ENCODE results near the gene PSMB7.

PSMB7 gene

DNA sequence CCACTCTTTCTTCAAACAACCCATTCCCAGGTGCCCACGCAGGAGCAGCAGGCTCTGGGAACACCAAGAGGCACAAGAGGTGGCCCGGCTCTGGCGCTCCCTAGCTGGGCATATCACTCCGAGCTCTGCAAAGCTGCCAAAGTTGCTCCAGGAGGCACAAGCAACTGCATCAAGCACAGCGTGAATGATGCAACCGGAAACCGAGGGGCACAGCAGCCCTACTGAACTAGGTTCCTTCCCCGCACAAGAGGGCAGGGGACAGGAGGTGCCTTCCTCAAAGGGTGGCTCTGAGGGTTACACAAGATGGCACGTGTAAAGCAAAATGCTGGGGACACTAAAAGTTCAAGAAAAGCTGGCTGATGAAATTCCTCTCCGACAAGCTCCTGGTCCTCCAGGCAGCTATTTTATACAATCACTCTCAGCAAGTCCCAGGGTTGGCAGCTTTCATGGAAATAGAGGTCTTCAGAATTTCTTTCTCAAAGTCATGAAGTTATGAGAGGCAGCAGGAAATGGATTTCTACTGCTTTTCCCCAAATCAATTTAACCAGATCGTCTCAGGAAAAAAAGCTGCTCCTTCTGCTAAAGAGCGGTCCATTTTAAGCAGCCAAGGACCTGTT is 22.9 kb downstream of the PSMB7 start:
- Histone ChIP-seq H3K4me3 (ENCODE audit: low read depth, low read length) (no peak overlapping the region), H3K9ac (ENCODE audit: low read length) (peak overlapping the region; percentile 23), H3K27me3 (ENCODE audit: control insufficient read depth, insufficient read depth, low read length) (no peaks in the 10 kb centered on the region), H3K9me3 (ENCODE audit: control insufficient read depth, insufficient read depth, low read depth, low read length) (no peaks in the 10 kb centered on the region), H3K27ac (ENCODE audit: low read depth, low read length) (peak overlapping the region; percentile 58; the same call in 1 of the 2 replicates), H3K36me3 (ENCODE audit: control insufficient read depth, insufficient read depth, low read length) (peaks cover 18% of the 10 kb centered on the region), H3K4me1 (ENCODE audit: control insufficient read depth, insufficient read depth, low read length) (peaks cover 38% of the 10 kb centered on the region)

DNA sequence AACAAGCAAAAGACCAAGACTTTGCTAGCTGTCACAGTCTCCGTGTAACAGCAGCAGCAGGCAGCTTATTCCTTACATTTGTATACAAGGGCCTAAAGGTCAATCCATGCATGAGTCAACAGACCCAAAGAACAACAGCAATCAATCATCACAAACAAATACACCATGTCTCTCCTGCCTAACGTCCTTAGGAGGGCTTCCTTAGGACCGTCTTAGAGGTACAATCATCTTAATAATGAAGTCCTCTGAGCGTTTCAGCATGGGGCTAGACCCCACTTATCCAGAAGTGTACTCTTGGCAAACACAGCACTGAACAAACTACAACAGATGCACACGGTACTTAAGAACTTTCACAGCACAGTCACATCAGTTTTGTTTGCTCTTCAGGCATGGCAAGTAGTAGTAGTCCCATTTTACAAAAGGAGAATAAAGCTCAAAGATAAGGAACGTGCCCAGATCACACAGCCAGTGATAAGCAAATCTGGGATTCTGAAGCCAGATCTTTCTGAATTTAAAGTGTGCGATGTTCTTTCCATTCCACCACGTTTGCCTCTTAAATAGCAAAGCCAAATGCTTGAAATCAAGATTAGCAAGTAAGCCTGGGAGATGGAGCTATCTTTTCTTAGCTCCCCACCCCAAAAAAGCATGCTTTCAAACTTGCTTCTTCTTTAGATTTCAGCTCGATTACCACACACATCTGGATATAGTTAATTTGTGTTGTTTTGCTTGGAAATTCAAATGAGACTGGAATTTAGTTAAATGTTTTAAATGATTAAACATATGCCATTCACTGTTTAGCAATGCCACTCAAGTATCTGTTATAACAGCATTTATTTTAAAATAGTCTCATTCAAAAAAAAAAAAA is 24.2 kb downstream of the PSMB7 start:
- Histone ChIP-seq H3K36me3 (ENCODE audit: control insufficient read depth, insufficient read depth, low read length) (peaks cover 9% of the 10 kb centered on the region; the same call in 1 of the 2 replicates), H3K9me3 (ENCODE audit: control insufficient read depth, insufficient read depth, low read depth, low read length) (no peaks in the 10 kb centered on the region), H3K27me3 (ENCODE audit: control insufficient read depth, insufficient read depth, low read length) (no peaks in the 10 kb centered on the region), H3K4me3 (ENCODE audit: low read depth, low read length) (no peak overlapping the region), H3K4me1 (ENCODE audit: control insufficient read depth, insufficient read depth, low read length) (peaks cover 38% of the 10 kb centered on the region), H3K9ac (ENCODE audit: low read length) (no peak overlapping the region), H3K27ac (ENCODE audit: low read depth, low read length) (no peak overlapping the region; the same call in 1 of the 2 replicates)

- H3K36me3 ChIP-seq (ENCODE audit: control insufficient read depth, insufficient read depth, low read length), result peaks cover 7% of the 10 kb centered on the region
- H3K4me1 ChIP-seq (ENCODE audit: control insufficient read depth, insufficient read depth, low read length), result peaks cover 38% of the 10 kb centered on the region
- no peak overlapping the region for H3K27ac ChIP-seq (ENCODE audit: low read depth, low read length)
- H3K9ac ChIP-seq (ENCODE audit: low read length), result no peak overlapping the region
- no peaks in the 10 kb centered on the region for H3K27me3 ChIP-seq (ENCODE audit: control insufficient read depth, insufficient read depth, low read length)
- H3K9me3 ChIP-seq (ENCODE audit: control insufficient read depth, insufficient read depth, low read depth, low read length), result no peaks in the 10 kb centered on the region
- no peak overlapping the region for H3K4me3 ChIP-seq (ENCODE audit: low read depth, low read length)
Observed at GRCh38 chr9:124389146-124389939, 25.9 kb downstream of the PSMB7 start.

- Histone ChIP-seq H3K36me3 (ENCODE audit: control insufficient read depth, insufficient read depth, low read length) (peaks cover 10% of the 10 kb centered on the region), H3K27me3 (ENCODE audit: control insufficient read depth, insufficient read depth, low read length) (no peaks in the 10 kb centered on the region), H3K4me1 (ENCODE audit: control insufficient read depth, insufficient read depth, low read length) (peaks cover 29% of the 10 kb centered on the region), H3K9ac (ENCODE audit: low read length) (no peak overlapping the region), H3K9me3 (ENCODE audit: control insufficient read depth, insufficient read depth, low read depth, low read length) (no peaks in the 10 kb centered on the region), H3K4me3 (ENCODE audit: low read depth, low read length) (no peak overlapping the region), H3K27ac (ENCODE audit: low read depth, low read length) (no peak overlapping the region)
Observed at GRCh38 chr9:124388275-124389048, 26.8 kb downstream of the PSMB7 start.

DNA sequence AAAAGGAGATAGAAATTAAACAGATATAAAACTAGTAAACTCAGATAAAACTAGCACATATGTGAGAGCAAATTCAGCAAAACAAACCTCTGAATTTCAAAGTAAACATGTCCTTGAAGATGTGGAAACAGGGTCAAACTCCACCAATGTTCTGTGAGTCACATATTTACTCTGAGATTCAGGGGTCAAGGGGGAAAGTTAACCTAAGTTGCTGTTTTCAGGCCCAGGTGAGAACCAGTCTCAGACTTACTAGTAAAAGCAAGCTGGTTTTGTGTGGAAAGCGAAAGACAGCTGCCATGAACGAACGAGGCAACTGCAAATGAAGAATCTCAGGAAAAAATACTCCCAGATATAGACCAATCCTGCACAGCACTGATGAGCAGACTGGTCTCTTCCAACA is 29.0 kb downstream of the PSMB7 start:
- Histone ChIP-seq H3K36me3 (ENCODE audit: control insufficient read depth, insufficient read depth, low read length) (peaks cover 16% of the 10 kb centered on the region), H3K9me3 (ENCODE audit: control insufficient read depth, insufficient read depth, low read depth, low read length) (no peaks in the 10 kb centered on the region), H3K27me3 (ENCODE audit: control insufficient read depth, insufficient read depth, low read length) (no peaks in the 10 kb centered on the region), H3K27ac (ENCODE audit: low read depth, low read length) (no peak overlapping the region), H3K9ac (ENCODE audit: low read length) (no peak overlapping the region), H3K4me1 (ENCODE audit: control insufficient read depth, insufficient read depth, low read length) (peaks cover 11% of the 10 kb centered on the region), H3K4me3 (ENCODE audit: low read depth, low read length) (no peak overlapping the region)

- Histone ChIP-seq H3K27ac (ENCODE audit: low read depth, low read length) (no peak overlapping the region), H3K9ac (ENCODE audit: low read length) (no peak overlapping the region)
Observed at GRCh38 chr9:124385623-124386022, 29.6 kb downstream of the PSMB7 start.

GRCh38 chr9:124384846-124385245 is 30.4 kb downstream of the PSMB7 start:
- no peaks in the 10 kb centered on the region for H3K9me3 ChIP-seq (ENCODE audit: control insufficient read depth, insufficient read depth, low read depth, low read length)
- H3K27me3 ChIP-seq (ENCODE audit: control insufficient read depth, insufficient read depth, low read length), result no peaks in the 10 kb centered on the region
- peaks cover 23% of the 10 kb centered on the region for H3K36me3 ChIP-seq (ENCODE audit: control insufficient read depth, insufficient read depth, low read length)
- H3K4me3 ChIP-seq (ENCODE audit: low read depth, low read length), result no peak overlapping the region
- no peak overlapping the region for H3K27ac ChIP-seq (ENCODE audit: low read depth, low read length)
- peaks cover 5% of the 10 kb centered on the region; the same call in 1 of the 2 replicates for H3K4me1 ChIP-seq (ENCODE audit: control insufficient read depth, insufficient read depth, low read length)
- no peak overlapping the region for H3K9ac ChIP-seq (ENCODE audit: low read length)

More at GRCh38 chr9:124385623-124386022, 29.6 kb downstream of the PSMB7 start:
- Histone ChIP-seq H3K9me3 (ENCODE audit: control insufficient read depth, insufficient read depth, low read depth, low read length) (no peaks in the 10 kb centered on the region), H3K27me3 (ENCODE audit: control insufficient read depth, insufficient read depth, low read length) (no peaks in the 10 kb centered on the region), H3K4me3 (ENCODE audit: low read depth, low read length) (no peak overlapping the region), H3K36me3 (ENCODE audit: control insufficient read depth, insufficient read depth, low read length) (peaks cover 19% of the 10 kb centered on the region), H3K4me1 (ENCODE audit: control insufficient read depth, insufficient read depth, low read length) (peaks cover 6% of the 10 kb centered on the region)

DNA sequence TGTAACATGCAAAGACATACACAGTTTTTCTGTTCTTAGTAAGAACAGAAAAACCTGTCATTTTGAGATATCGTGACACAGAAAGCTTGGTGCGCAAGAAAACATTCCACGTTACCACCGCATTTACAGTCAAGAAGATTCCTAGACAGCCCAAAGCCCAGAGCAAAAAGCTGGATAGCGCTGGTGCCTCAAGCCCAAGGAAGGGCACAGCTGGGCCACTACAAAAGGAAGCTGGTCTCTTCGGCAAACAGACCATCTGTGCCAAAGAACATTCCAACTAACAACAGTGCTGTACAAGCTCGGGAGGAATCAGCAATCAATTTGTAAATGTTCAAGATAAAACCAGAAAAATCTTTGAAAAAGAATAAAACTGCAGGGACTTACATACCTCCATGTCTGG is 31.0 kb downstream of the PSMB7 start:
- peaks cover 5% of the 10 kb centered on the region; the same call in 1 of the 2 replicates for H3K4me1 ChIP-seq (ENCODE audit: control insufficient read depth, insufficient read depth, low read length)
- H3K27me3 ChIP-seq (ENCODE audit: control insufficient read depth, insufficient read depth, low read length), result no peaks in the 10 kb centered on the region
- H3K9me3 ChIP-seq (ENCODE audit: control insufficient read depth, insufficient read depth, low read depth, low read length), result no peaks in the 10 kb centered on the region
- no peak overlapping the region for H3K4me3 ChIP-seq (ENCODE audit: low read depth, low read length)
- H3K36me3 ChIP-seq (ENCODE audit: control insufficient read depth, insufficient read depth, low read length), result peaks cover 26% of the 10 kb centered on the region
- no peak overlapping the region for H3K27ac ChIP-seq (ENCODE audit: low read depth, low read length)
- H3K9ac ChIP-seq (ENCODE audit: low read length), result no peak overlapping the region

GRCh38 chr9:124381170-124381945 is 33.9 kb downstream of the PSMB7 start:
- no peaks in the 10 kb centered on the region for H3K4me1 ChIP-seq (ENCODE audit: control insufficient read depth, insufficient read depth, low read length)
- no peak overlapping the region for H3K4me3 ChIP-seq (ENCODE audit: low read depth, low read length)
- H3K9me3 ChIP-seq (ENCODE audit: control insufficient read depth, insufficient read depth, low read depth, low read length), result no peaks in the 10 kb centered on the region
- H3K9ac ChIP-seq (ENCODE audit: low read length), result no peak overlapping the region
- peaks cover 31% of the 10 kb centered on the region for H3K36me3 ChIP-seq (ENCODE audit: control insufficient read depth, insufficient read depth, low read length)
- H3K27me3 ChIP-seq (ENCODE audit: control insufficient read depth, insufficient read depth, low read length), result no peaks in the 10 kb centered on the region
- H3K27ac ChIP-seq (ENCODE audit: low read depth, low read length), result no peak overlapping the region
